SK-N-DZ (cell line): Measurements from ENCODE around the gene GPATCH8.
"Not testable (repeated sequence)": the region's sequence is repeated elsewhere in the genome, so short reads cannot be mapped to it uniquely, and the experiment has no call there.

Experiments
- DNase-seq: peaks from one replicate; pipeline ENCODE4 v3.0.0-alpha.2; 2015; ENCODE audit warnings: low spot score

Gene GPATCH8

GRCh38 chr17:44375196-44376017 is 127.8 kb downstream of the GPATCH8 start:
- peak; percentile 38 for DNase-seq

- DNase-seq = no peak
Observed at GRCh38 chr17:44374306-44375195, 128.7 kb downstream of the GPATCH8 start.

- no peak for DNase-seq
Observed at GRCh38 chr17:44372036-44372435, 131.2 kb downstream of the GPATCH8 start.

GRCh38 chr17:44369414-44370023 is 133.7 kb downstream of the GPATCH8 start:
- DNase-seq = not testable (repeated sequence)

GRCh38 chr17:44368391-44369243 is 134.6 kb downstream of the GPATCH8 start:
- DNase-seq = not testable (repeated sequence)

- DNase-seq = no peak
Observed at GRCh38 chr17:44367231-44367979, 135.8 kb downstream of the GPATCH8 start.

GRCh38 chr17:44365051-44365450 is 138.2 kb downstream of the GPATCH8 start:
- not testable (repeated sequence) for DNase-seq

GRCh38 chr17:44363613-44364159 is 139.5 kb downstream of the GPATCH8 start, which contains the start of gene FAM171A2:
Gene FAM171A2 (minus strand): TSS chr17:44363853. CDS start chr17:44363714, 139 bp downstream.
- DNase-seq = peak; percentile 63

- DNase-seq = no peak
Observed at GRCh38 chr17:44362949-44363612, 140.1 kb downstream of the GPATCH8 start.

GRCh38 chr17:44362459-44362948 is 140.7 kb downstream of the GPATCH8 start:
- DNase-seq = no peak

GRCh38 chr17:44361292-44362260 is 141.6 kb downstream of the GPATCH8 start:
- peak; percentile 51 for DNase-seq

- DNase-seq = peak; percentile 57
Observed at GRCh38 chr17:44360826-44361225, 142.4 kb downstream of the GPATCH8 start.

- no peak for DNase-seq
Observed at GRCh38 chr17:44360144-44360533, 143.1 kb downstream of the GPATCH8 start.

- no peak for DNase-seq
Observed at GRCh38 chr17:44359458-44360143, 143.6 kb downstream of the GPATCH8 start.

GRCh38 chr17:44359006-44359405 is 144.2 kb downstream of the GPATCH8 start:
- no peak for DNase-seq

GRCh38 chr17:44358066-44358465 is 145.1 kb downstream of the GPATCH8 start:
- no peak for DNase-seq

- DNase-seq = no peak
Observed at GRCh38 chr17:44356241-44356640, 147.0 kb downstream of the GPATCH8 start.
